OCI-LY1 (cell line): Measurements from ENCODE around the gene TAAR6.

ENCODE experiments used
- H2AFZ ChIP-seq: fragments of 200-600 bp; sonication (generic), shearing (Covaris generic); 2 replicates; pipeline ENCODE4 v1.6.0; 2014; ENCODE audit warnings: antibody characterized with exemption, mild to moderate bottlenecking, low read length
- H3F3A ChIP-seq: fragments of 200-600 bp; sonication (generic), shearing (Covaris generic); 2 replicates; pipeline ENCODE4 v1.6.0; 2014; ENCODE audit warnings: mild to moderate bottlenecking, antibody characterized with exemption, low read length, moderate library complexity; ENCODE audit not compliant: insufficient read depth
- H3K27ac ChIP-seq: fragments of 200-600 bp; sonication (generic); 2 replicates; pipeline ENCODE4 v1.5.1; 2014; ENCODE audit warnings: low read length, mixed run types, mild to moderate bottlenecking, low read depth; ENCODE audit not compliant: poor library complexity, severe bottlenecking
- H3K27me3 ChIP-seq: fragments of 200-600 bp; sonication (generic); 2 replicates; pipeline ENCODE4 v1.6.0; 2014; ENCODE audit warnings: antibody characterized with exemption, mild to moderate bottlenecking, low read length, moderate library complexity; ENCODE audit not compliant: insufficient read depth
- H3K36me3 ChIP-seq: fragments of 200-600 bp; sonication (generic); 2 replicates; pipeline ENCODE4 v1.6.1; 2014; ENCODE audit warnings: mild to moderate bottlenecking, antibody characterized with exemption, low read length, moderate library complexity, mixed read lengths; ENCODE audit not compliant: insufficient read depth
- H3K4me1 ChIP-seq: fragments of 200-600 bp; sonication (generic); 2 replicates; pipeline ENCODE4 v1.5.1; 2014; ENCODE audit warnings: mild to moderate bottlenecking, low read length, moderate library complexity; ENCODE audit not compliant: insufficient read depth, severe bottlenecking
- H3K4me2 ChIP-seq: fragments of 200-600 bp; sonication (generic), shearing (Covaris generic); 2 replicates; pipeline ENCODE4 v1.6.1; 2014; ENCODE audit warnings: low read length
- H3K4me3 ChIP-seq: fragments of 200-600 bp; sonication (generic); 2 replicates; pipeline ENCODE4 v1.5.1; 2014; ENCODE audit warnings: low read length, low read depth, mild to moderate bottlenecking, mixed read lengths; ENCODE audit not compliant: poor library complexity, severe bottlenecking
- H3K79me2 ChIP-seq: fragments of 200-600 bp; shearing (Covaris generic); 2 replicates; pipeline ENCODE4 v1.6.1; 2016; ENCODE audit warnings: mixed run types, low read length, mixed read lengths; ENCODE audit not compliant: insufficient read depth
- H3K9ac ChIP-seq: fragments of 200-600 bp; sonication (generic), shearing (Covaris generic); 2 replicates; pipeline ENCODE4 v1.6.1; 2014; ENCODE audit warnings: mild to moderate bottlenecking, low read length, mixed read lengths
- H3K9me2 ChIP-seq: fragments of 200-600 bp; sonication (generic), shearing (Covaris generic); 2 replicates; pipeline ENCODE4 v1.6.1; 2014; ENCODE audit warnings: low read depth, mild to moderate bottlenecking, low read length, mixed read lengths
- H3K9me3 ChIP-seq: fragments of 200-600 bp; shearing (Covaris generic); 2 replicates; pipeline ENCODE4 v1.6.1; 2014; ENCODE audit warnings: low read length, mixed read lengths
- H4K20me1 ChIP-seq: fragments of 200-600 bp; sonication (generic), shearing (Covaris generic); 2 replicates; pipeline ENCODE4 v1.6.0; 2016; ENCODE audit warnings: mild to moderate bottlenecking, low read length; ENCODE audit not compliant: insufficient read depth
- EZH2 ChIP-seq: fragments of 200-600 bp; sonication (generic), shearing (Covaris generic); IDR thresholded peaks from 2 replicates; pipeline ENCODE4 v1.8.0; 2017; ENCODE audit warnings: borderline replicate concordance, mixed run types, mild to moderate bottlenecking, antibody characterized with exemption, low read length, moderate library complexity, mixed read lengths
- TF ChIP-seq, protein P1 (sequence below): fragments of 200-600 bp; sonication (generic), shearing (Covaris generic); IDR thresholded peaks from 2 replicates; pipeline ENCODE4 v1.5.1; 2017; ENCODE audit warnings: mild to moderate bottlenecking, antibody characterized with exemption, low read length, moderate library complexity, mixed read lengths

TAAR6 gene, protein sequence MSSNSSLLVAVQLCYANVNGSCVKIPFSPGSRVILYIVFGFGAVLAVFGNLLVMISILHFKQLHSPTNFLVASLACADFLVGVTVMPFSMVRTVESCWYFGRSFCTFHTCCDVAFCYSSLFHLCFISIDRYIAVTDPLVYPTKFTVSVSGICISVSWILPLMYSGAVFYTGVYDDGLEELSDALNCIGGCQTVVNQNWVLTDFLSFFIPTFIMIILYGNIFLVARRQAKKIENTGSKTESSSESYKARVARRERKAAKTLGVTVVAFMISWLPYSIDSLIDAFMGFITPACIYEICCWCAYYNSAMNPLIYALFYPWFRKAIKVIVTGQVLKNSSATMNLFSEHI

DNA sequence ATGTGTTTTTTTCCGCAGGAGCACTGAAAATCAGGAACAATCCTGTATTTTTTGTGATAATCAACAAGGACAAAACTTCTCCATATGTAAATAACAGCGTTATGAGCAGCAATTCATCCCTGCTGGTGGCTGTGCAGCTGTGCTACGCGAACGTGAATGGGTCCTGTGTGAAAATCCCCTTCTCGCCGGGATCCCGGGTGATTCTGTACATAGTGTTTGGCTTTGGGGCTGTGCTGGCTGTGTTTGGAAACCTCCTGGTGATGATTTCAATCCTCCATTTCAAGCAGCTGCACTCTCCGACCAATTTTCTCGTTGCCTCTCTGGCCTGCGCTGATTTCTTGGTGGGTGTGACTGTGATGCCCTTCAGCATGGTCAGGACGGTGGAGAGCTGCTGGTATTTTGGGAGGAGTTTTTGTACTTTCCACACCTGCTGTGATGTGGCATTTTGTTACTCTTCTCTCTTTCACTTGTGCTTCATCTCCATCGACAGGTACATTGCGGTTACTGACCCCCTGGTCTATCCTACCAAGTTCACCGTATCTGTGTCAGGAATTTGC is at the start of gene TAAR6:
Gene TAAR6, plus strand, starts transcription at position 102 of the 557 bp plus-strand sequence. Its CDS starts 0 bp downstream, at position 102.
- Histone ChIP-seq H3K9me2 (no peaks in the 10 kb centered on the region), H3K27me3 (no peaks in the 10 kb centered on the region), H3K4me3 (no peak within 1 kb of the TSS), H4K20me1 (no peaks in the 10 kb centered on the region), H3F3A (no peaks in the 10 kb centered on the region), H3K4me1 (no peaks in the 10 kb centered on the region), H3K4me2 (no peak within 1 kb of the TSS), H3K79me2 (no peaks in the 10 kb centered on the region), H3K36me3 (no peaks in the 10 kb centered on the region), H3K9me3 (no peaks in the 10 kb centered on the region), H3K9ac (no peak within 1 kb of the TSS), H2AFZ (no peak within 1 kb of the TSS), H3K27ac (no peak within 1 kb of the TSS)
- no peak for TF ChIP-seq EZH2
- TF ChIP-seq, protein P1, sequence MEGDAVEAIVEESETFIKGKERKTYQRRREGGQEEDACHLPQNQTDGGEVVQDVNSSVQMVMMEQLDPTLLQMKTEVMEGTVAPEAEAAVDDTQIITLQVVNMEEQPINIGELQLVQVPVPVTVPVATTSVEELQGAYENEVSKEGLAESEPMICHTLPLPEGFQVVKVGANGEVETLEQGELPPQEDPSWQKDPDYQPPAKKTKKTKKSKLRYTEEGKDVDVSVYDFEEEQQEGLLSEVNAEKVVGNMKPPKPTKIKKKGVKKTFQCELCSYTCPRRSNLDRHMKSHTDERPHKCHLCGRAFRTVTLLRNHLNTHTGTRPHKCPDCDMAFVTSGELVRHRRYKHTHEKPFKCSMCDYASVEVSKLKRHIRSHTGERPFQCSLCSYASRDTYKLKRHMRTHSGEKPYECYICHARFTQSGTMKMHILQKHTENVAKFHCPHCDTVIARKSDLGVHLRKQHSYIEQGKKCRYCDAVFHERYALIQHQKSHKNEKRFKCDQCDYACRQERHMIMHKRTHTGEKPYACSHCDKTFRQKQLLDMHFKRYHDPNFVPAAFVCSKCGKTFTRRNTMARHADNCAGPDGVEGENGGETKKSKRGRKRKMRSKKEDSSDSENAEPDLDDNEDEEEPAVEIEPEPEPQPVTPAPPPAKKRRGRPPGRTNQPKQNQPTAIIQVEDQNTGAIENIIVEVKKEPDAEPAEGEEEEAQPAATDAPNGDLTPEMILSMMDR = no peak

DNA sequence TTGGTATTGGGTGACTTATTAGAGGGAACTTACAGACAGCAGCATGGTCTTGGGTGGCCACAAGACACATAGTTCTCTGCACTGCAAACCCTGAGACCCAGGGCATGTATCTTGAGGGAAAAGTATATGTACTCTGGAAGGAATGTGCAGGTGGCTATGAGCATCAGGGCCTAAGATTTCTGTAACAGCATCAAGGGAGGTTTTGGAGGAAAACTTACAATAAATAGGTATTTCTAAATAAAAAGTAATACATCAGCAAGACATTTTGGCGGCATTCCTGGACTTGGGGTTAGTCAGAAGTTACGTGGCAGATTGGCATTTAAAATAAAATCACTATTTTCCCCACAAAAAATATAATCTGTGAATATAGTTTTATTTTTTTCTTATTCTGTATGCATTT is 49.2 kb upstream of the TAAR6 start:
- H3K36me3 ChIP-seq = no peaks in the 10 kb centered on the region
- no peak overlapping the region for H3K4me3 ChIP-seq
- no peaks in the 10 kb centered on the region for H3K27me3 ChIP-seq
- no peaks in the 10 kb centered on the region for H3K79me2 ChIP-seq
- no peak for TF ChIP-seq EZH2
- TF ChIP-seq, protein P1 = no peak
- H3K4me2 ChIP-seq = no peak overlapping the region
- no peaks in the 10 kb centered on the region for H3K9me2 ChIP-seq
- H3K27ac ChIP-seq = no peak overlapping the region
- no peaks in the 10 kb centered on the region for H4K20me1 ChIP-seq
- H3K9me3 ChIP-seq = no peaks in the 10 kb centered on the region
- H3F3A ChIP-seq = no peaks in the 10 kb centered on the region
- no peak overlapping the region for H2AFZ ChIP-seq
- H3K9ac ChIP-seq = no peak overlapping the region
- no peaks in the 10 kb centered on the region for H3K4me1 ChIP-seq

DNA sequence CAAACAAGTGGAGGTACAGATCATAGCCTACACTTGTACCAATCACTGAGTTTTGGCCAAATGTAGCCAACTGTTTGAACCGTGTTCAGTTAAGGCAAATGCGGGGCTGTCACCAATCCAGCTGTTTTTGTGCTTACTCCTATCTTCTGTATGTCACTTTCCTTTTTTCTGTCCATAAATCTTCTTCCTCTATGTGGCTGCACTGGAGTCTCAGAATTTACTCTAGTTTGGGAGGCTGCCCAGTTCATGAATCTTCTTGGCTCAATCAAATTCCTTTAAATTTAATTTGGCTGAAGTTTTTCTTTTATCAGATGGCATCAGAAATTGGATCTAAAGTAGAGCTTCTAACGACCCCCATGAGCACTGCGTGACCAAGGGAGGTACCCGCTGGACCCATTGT is 45.5 kb upstream of the TAAR6 start:
- H3K9me2 ChIP-seq = no peaks in the 10 kb centered on the region
- no peaks in the 10 kb centered on the region for H3F3A ChIP-seq
- no peak overlapping the region for H3K4me2 ChIP-seq
- H3K79me2 ChIP-seq = no peaks in the 10 kb centered on the region
- no peaks in the 10 kb centered on the region for H3K36me3 ChIP-seq
- no peaks in the 10 kb centered on the region for H4K20me1 ChIP-seq
- peaks cover 3% of the 10 kb centered on the region for H3K4me1 ChIP-seq
- TF ChIP-seq, protein P1 = no peak
- TF ChIP-seq EZH2 = no peak
- H3K4me3 ChIP-seq = no peak overlapping the region
- H3K27ac ChIP-seq = no peak overlapping the region
- no peaks in the 10 kb centered on the region for H3K27me3 ChIP-seq
- H3K9ac ChIP-seq = no peak overlapping the region
- H3K9me3 ChIP-seq = no peaks in the 10 kb centered on the region
- no peak overlapping the region for H2AFZ ChIP-seq
